IMR-90 (cell line): ENCODE data around the gene TOGARAM2. TPM values are rescaled to one million over a fixed set of nuclear protein-coding genes. Genes with fewer than 3 reads are reported as not detected.

ENCODE experiments used
- ATAC-seq: fragments of 200-7000 bp; cut with Tn5 transposase; 2 replicates; pipeline ENCODE4 v1.9.1; 2020; ENCODE audit warnings: low read depth, mild to moderate bottlenecking, moderate library complexity
- BruUV-seq: library from RNA; stranded (reverse); fragments of 400-500 nt; replicated peaks from 2 replicates; lab custom pipeline; 2021; lab: Mats Ljungman, UMichigan
- CTCF ChIA-PET: fragments of 300-600 bp; formaldehyde crosslinking; extraction: SDS; loops from one replicate; lab custom pipeline; 2021; ENCODE audit warnings: antibody characterized with exemption; lab: Yijun Ruan, JAX
- POLR2A ChIA-PET: fragments of 300-600 bp; sonication (Branson Sonifier 250); formaldehyde crosslinking; loops from one replicate; lab custom pipeline; 2022; ENCODE audit warnings: antibody characterized with exemption; ENCODE audit not compliant: unreplicated experiment; lab: Charles Lee
- DNase-seq: peaks from one replicate; pipeline ENCODE4 v3.0.0; 2013
- H2AFZ ChIP-seq: replicated peaks from 2 replicates; pipeline ENCODE3; 2013; ENCODE audit warnings: low read length, mild to moderate bottlenecking; ENCODE audit not compliant: poor library complexity
- H2AK5ac ChIP-seq: 2 replicates; pipeline ENCODE4 v1.6.1; 2013; ENCODE audit warnings: low read depth, low read length, inconsistent platforms
- H2AK9ac ChIP-seq: replicated peaks from 2 replicates; pipeline ENCODE3; 2013; ENCODE audit warnings: mild to moderate bottlenecking, low read depth, low read length, moderate library complexity; ENCODE audit not compliant: poor library complexity
- H2BK120ac ChIP-seq: 2 replicates; pipeline ENCODE4 v1.6.1; 2013; ENCODE audit warnings: low read depth, low read length, inconsistent platforms
- H2BK15ac ChIP-seq: 3 replicates; pipeline ENCODE4 v1.6.1; 2013; ENCODE audit warnings: low read depth, low read length, inconsistent platforms
- H2BK20ac ChIP-seq: 2 replicates; pipeline ENCODE4 v1.6.1; 2013; ENCODE audit warnings: low read depth, mild to moderate bottlenecking, inconsistent platforms, low read length, moderate library complexity
- H2BK5ac ChIP-seq: 2 replicates; pipeline ENCODE4 v1.6.1; 2013; ENCODE audit warnings: mild to moderate bottlenecking, low read depth, low read length, inconsistent platforms; ENCODE audit not compliant: poor library complexity, severe bottlenecking
- H3K14ac ChIP-seq: replicated peaks from 2 replicates; pipeline ENCODE4 v1.6.1; 2013; ENCODE audit warnings: low read depth, low read length, inconsistent platforms
- H3K18ac ChIP-seq: 2 replicates; pipeline ENCODE4 v1.6.1; 2013; ENCODE audit warnings: low read depth, low read length, control low read depth
- H3K23ac ChIP-seq: 2 replicates; pipeline ENCODE4 v1.6.1; 2013; ENCODE audit warnings: low read depth, low read length, inconsistent platforms
- H3K27ac ChIP-seq: 2 replicates; pipeline ENCODE4 v1.5.1; 2013; ENCODE audit warnings: mild to moderate bottlenecking, control low read depth, low read length; ENCODE audit not compliant: insufficient read depth
- H3K27me3 ChIP-seq: 2 replicates; pipeline ENCODE4 v1.6.1; 2013; ENCODE audit warnings: low read length; ENCODE audit not compliant: control insufficient read depth, insufficient read depth
- H3K36me3 ChIP-seq: 2 replicates; pipeline ENCODE4 v1.6.1; 2013; ENCODE audit warnings: low read length, mixed read lengths; ENCODE audit not compliant: control insufficient read depth, insufficient read depth
- H3K4ac ChIP-seq: 2 replicates; pipeline ENCODE4 v1.6.1; 2013; ENCODE audit warnings: low read depth, low read length, inconsistent platforms
- H3K4me1 ChIP-seq: 2 replicates; pipeline ENCODE4 v1.6.1; 2013; ENCODE audit warnings: low read length, mixed read lengths; ENCODE audit not compliant: control insufficient read depth, insufficient read depth
- H3K4me2 ChIP-seq: 2 replicates; pipeline ENCODE4 v1.6.1; 2013; ENCODE audit warnings: low read depth, mild to moderate bottlenecking, control low read depth, low read length, moderate library complexity
- H3K4me3 ChIP-seq: 2 replicates; pipeline ENCODE4 v1.5.1; 2013; ENCODE audit warnings: low read depth, mild to moderate bottlenecking, control low read depth, low read length, moderate library complexity; ENCODE audit not compliant: insufficient read depth
- H3K56ac ChIP-seq: 2 replicates; pipeline ENCODE4 v1.6.1; 2013; ENCODE audit warnings: low read length, inconsistent platforms; ENCODE audit not compliant: insufficient read depth; ENCODE audit errors: extremely low read depth
- H3K79me1 ChIP-seq, 2 experiments: 2 replicates each; pipeline ENCODE4 v1.6.1; 2013; ENCODE audit warnings: low read length in 2 of 2, inconsistent platforms in 1 of 2, low read depth in 1 of 2
- H3K9ac ChIP-seq: 2 replicates; pipeline ENCODE4 v1.6.1; 2013; ENCODE audit warnings: low read depth, low read length, control low read depth
- H3K9me1 ChIP-seq: 2 replicates; pipeline ENCODE4 v1.6.1; 2013; ENCODE audit warnings: low read length, inconsistent platforms; ENCODE audit not compliant: insufficient read depth
- H3K9me3 ChIP-seq: 2 replicates; pipeline ENCODE4 v1.6.1; 2013; ENCODE audit warnings: low read length; ENCODE audit not compliant: control insufficient read depth, insufficient read depth
- H4K20me1 ChIP-seq: 2 replicates; pipeline ENCODE4 v1.6.1; 2013; ENCODE audit warnings: low read length, inconsistent platforms; ENCODE audit not compliant: insufficient read depth
- H4K5ac ChIP-seq: 2 replicates; pipeline ENCODE4 v1.6.1; 2013; ENCODE audit warnings: mild to moderate bottlenecking, low read depth, low read length, control low read depth
- H4K8ac ChIP-seq, 2 experiments: 2 replicates each; pipeline ENCODE4 v1.6.1; 2013; ENCODE audit warnings: low read depth in 2 of 2, low read length in 2 of 2, control low read depth in 1 of 2, inconsistent platforms in 1 of 2
- H4K91ac ChIP-seq: 2 replicates; pipeline ENCODE4 v1.6.1; 2013; ENCODE audit warnings: low read depth, low read length, inconsistent platforms; ENCODE audit not compliant: insufficient read depth
- BHLHE40 ChIP-seq: fragments of 150-350 bp; IDR thresholded peaks from 2 replicates; pipeline ENCODE4 v1.6.1; 2016; ENCODE audit warnings: mild to moderate bottlenecking, low read depth, low read length
- CEBPB ChIP-seq: IDR thresholded peaks from 2 replicates; pipeline ENCODE4 v1.6.1; 2012; ENCODE audit warnings: low read depth, low read length, improper control_type of control experiment
- ELK1 ChIP-seq: fragments of 150-350 bp; IDR thresholded peaks from 2 replicates; pipeline ENCODE4 v1.6.1; 2016; ENCODE audit warnings: low read depth, mild to moderate bottlenecking, low read length, moderate library complexity, borderline replicate concordance
- MAFK ChIP-seq: IDR thresholded peaks from 2 replicates; pipeline ENCODE4 v1.6.1; 2012; ENCODE audit warnings: low read depth, low read length, improper control_type of control experiment
- NFE2L2 ChIP-seq: fragments of 150-350 bp; IDR thresholded peaks from 2 replicates; pipeline ENCODE4 v1.6.1; 2016; ENCODE audit warnings: low read depth, mild to moderate bottlenecking, low read length
- RAD21 ChIP-seq: IDR thresholded peaks from 2 replicates; pipeline ENCODE4 v1.6.1; 2012; ENCODE audit warnings: low read length, improper control_type of control experiment
- RCOR1 ChIP-seq: IDR thresholded peaks from 2 replicates; pipeline ENCODE4 v1.6.1; 2012; ENCODE audit warnings: mild to moderate bottlenecking, low read length, improper control_type of control experiment; ENCODE audit not compliant: insufficient replicate concordance
- RFX5 ChIP-seq: IDR thresholded peaks from 2 replicates; pipeline ENCODE4 v1.8.0; 2012; ENCODE audit warnings: low read depth, mild to moderate bottlenecking, low read length, moderate library complexity
- WGBS, 2 experiments: methylation state at CpG; one replicate each; pipeline versions ENCODE4 v1.1.5 to v1.1.7; 2013; ENCODE audit warnings: missing lambda C conversion rate in 2 of 2; ENCODE audit not compliant: insufficient read length in 1 of 2; ENCODE audit errors: extremely low coverage in 2 of 2; 5-methylcytosine and 5-hydroxymethylcytosine counted together
- dilution Hi-C: fragments of 300-500 bp; cut with HindIII; formaldehyde crosslinking; loops from one replicate; pipeline ENCODE4 v1.14.3; 2018; ENCODE audit warnings: low sequenced_read_pairs; ENCODE audit not compliant: unreplicated experiment
- in situ Hi-C: fragments of 300-500 bp; cut with MboI; formaldehyde crosslinking; loops from 3 replicates; pipeline ENCODE4 v1.14.3; 2019; ENCODE audit warnings: low sequenced_read_pairs, inconsistent platforms, mixed read lengths
- intact Hi-C: fragments of 100-400 bp; cut with micrococcal nuclease; formaldehyde crosslinking; loops from 2 replicates; pipeline ENCODE4 v1.10.0; 2022
- polyA plus RNA-seq, 3 experiments: library from polyadenylated mRNA; depleted of rRNA; stranded (reverse); fragments of >200 nt; gene quantifications; 2 replicates each; pipeline ENCODE4 v1.2.3, GENCODE V29; 2012; ENCODE audit warnings: low replicate concordance in 1 of 3
- total RNA-seq: library from RNA; depleted of rRNA; stranded (reverse); fragments of >200 nt; gene quantifications from 2 replicates; pipeline ENCODE4 v1.2.3, GENCODE V29; 2012

The TOGARAM2 gene
- total and polyA plus RNA-seq, 2 of the 4 experiments (the other 2 are of a cell fraction) = under 0.01 to 0.38 TPM

GRCh38 chr2:29097569-29097968 lies 116.5 kb downstream of the TOGARAM2 start:
- no peak overlapping the region for H2BK120ac ChIP-seq
- no peak overlapping the region for H3K56ac ChIP-seq
- no peaks in the 10 kb centered on the region; the same call in none of the 2 replicates for H3K27me3 ChIP-seq
- DNase-seq = no peak
- intact Hi-C loops (no loop called here), dilution Hi-C loops (no loop called here), in situ Hi-C loops (no loop called here)
- no peaks in the 10 kb centered on the region for H3K36me3 ChIP-seq
- ChIA-PET POLR2A (no interaction called here), CTCF (no interaction called here)
- no peaks in the 10 kb centered on the region for H3K9me3 ChIP-seq
- H3K79me1 ChIP-seq = no peaks in the 10 kb centered on the region
- no peak overlapping the region for H4K8ac ChIP-seq
- H3K14ac ChIP-seq = no peak overlapping the region
- no peak overlapping the region for H2AFZ ChIP-seq
- ATAC-seq = no peak
- no peak overlapping the region for H3K4me2 ChIP-seq
- no peaks in the 10 kb centered on the region for H4K20me1 ChIP-seq
- H3K23ac ChIP-seq = no peak overlapping the region
- H3K4me3 ChIP-seq = no peak overlapping the region
- no peak overlapping the region for H2BK5ac ChIP-seq
- BruUV-seq = no TSS peak
- 60% methylated on average over 1 of the region's 6 CpGs; no CpG with 5 or more reads in 1 of the 2 experiments for WGBS, 2 experiments
- H3K9me1 ChIP-seq = no peaks in the 10 kb centered on the region
- no peak overlapping the region for H2BK20ac ChIP-seq
- TF ChIP-seq NFE2L2 = no peak
- TF ChIP-seq BHLHE40 = no peak
- no peak for TF ChIP-seq MAFK
- no peak for TF ChIP-seq RFX5
- TF ChIP-seq RAD21 = no peak
- TF ChIP-seq RCOR1 = no peak
- no peak for TF ChIP-seq CEBPB
- no peak for TF ChIP-seq ELK1
- H3K9ac ChIP-seq = no peak overlapping the region
- no peak overlapping the region for H4K5ac ChIP-seq
- H4K91ac ChIP-seq = no peak overlapping the region
- no peak overlapping the region for H3K4ac ChIP-seq
- no peak overlapping the region for H3K27ac ChIP-seq
- H3K4me1 ChIP-seq = no peaks in the 10 kb centered on the region
- H2AK9ac ChIP-seq = no peak overlapping the region
- no peak overlapping the region for H2AK5ac ChIP-seq
- no peak overlapping the region for H3K18ac ChIP-seq
- no peak overlapping the region for H2BK15ac ChIP-seq
